ENCODE data around the gene SPEG. TPM values are rescaled to one million over a fixed set of nuclear protein-coding genes. Genes with fewer than 3 reads are reported as not detected.

The SPEG gene
- total and polyA plus RNA-seq, 2 experiments from 2014 or later = 12.6 to 32.4 TPM

GRCh38 chr2:219478916-219479315, 44.3 kb downstream of the SPEG start (continued):
- TF ChIP-seq ZNF462 (CRISPR knock-in tag; IDR thresholded peaks at IDR 0.05) (no peak), POLR2AphosphoS5 (IDR thresholded peaks at IDR 0.05; ENCODE audit: low read depth) (no peak), JUNB (IDR thresholded peaks at IDR 0.05; ENCODE audit: unreplicated experiment) (no peak), EZH2 (IDR thresholded peaks at IDR 0.05; ENCODE audit: low read depth, unreplicated experiment) (no peak), NANOG (IDR thresholded peaks at IDR 0.05; ENCODE audit: borderline replicate concordance) (no peak), ETS1 (IDR thresholded peaks at IDR 0.05) (no peak)

GRCh38 chr2:219480004-219480403, 45.4 kb downstream of the SPEG start:
- Histone ChIP-seq H3K4me3 (no peak overlapping the region), H3K36me3 (ENCODE audit: insufficient read depth) (no peaks in the 10 kb centered on the region), H2AFZ (no peak overlapping the region), H3K4me2 (no peak overlapping the region), H3K9me2 (ENCODE audit: insufficient read depth) (no peaks in the 10 kb centered on the region), H4K20me1 (replicated peaks; ENCODE audit: insufficient read depth) (no peaks in the 10 kb centered on the region), H3K4me1 (ENCODE audit: insufficient read depth) (peaks cover 24% of the 10 kb centered on the region; the same call in 1 of the 2 replicates), H3K79me2 (replicated peaks; ENCODE audit: insufficient read depth) (no peaks in the 10 kb centered on the region), H3F3A (replicated peaks; ENCODE audit: low read depth) (no peaks in the 10 kb centered on the region; the same call in 1 of the 2 replicates), H3K27ac (ENCODE audit: low read depth) (no peak overlapping the region), H3K27me3 (ENCODE audit: insufficient read depth) (peaks cover 26% of the 10 kb centered on the region)
- no peak for ATAC-seq
- no peaks in the 10 kb centered on the region; the same call in 2 of the 3 replicates for H3K9me3 Mint-ChIP-seq
- peaks cover 8% of the 10 kb centered on the region; the same call in 1 of the 3 replicates for H3K36me3 Mint-ChIP-seq (ENCODE audit: low read depth)
- no peak overlapping the region for H3K4me3 Mint-ChIP-seq
- no peak overlapping the region for H3K27ac Mint-ChIP-seq
- DNase-seq (ENCODE audit: low spot score) = no peak
- H3K27me3 Mint-ChIP-seq (ENCODE audit: insufficient read depth, low read depth, poor library complexity) = peaks cover 29% of the 10 kb centered on the region
- peaks cover 32% of the 10 kb centered on the region for H3K4me1 Mint-ChIP-seq
- no peak for TF ChIP-seq CREB1 (CRISPR knock-in tag; IDR thresholded peaks at IDR 0.05; ENCODE audit: low read depth)
- no peak for TF ChIP-seq ZNF462 (CRISPR knock-in tag; IDR thresholded peaks at IDR 0.05)
- no peak for TF ChIP-seq EZH2phosphoT487 (IDR thresholded peaks at IDR 0.05; ENCODE audit: unreplicated experiment)
- no peak for TF ChIP-seq ZNF331 (CRISPR knock-in tag; IDR thresholded peaks at IDR 0.05; ENCODE audit: low read depth)
- no peak for TF ChIP-seq STAT1 (IDR thresholded peaks at IDR 0.05; ENCODE audit: unreplicated experiment)
- no peak for TF ChIP-seq POLR2AphosphoS5 (IDR thresholded peaks at IDR 0.05; ENCODE audit: low read depth)

All from GM23338 (cell line).